ENCODE data around the gene RSPH3.
"Not testable (repeated sequence)": the region's sequence is repeated elsewhere in the genome, so short reads cannot be mapped to it uniquely, and the experiment has no call there.

Gene RSPH3

GRCh38 chr6:159025224-159025623, 25.2 kb upstream of the RSPH3 start:
- in situ Hi-C loops (cut with MboI; ENCODE audit: low sequenced_read_pairs): not testable (repeated sequence)

- in situ Hi-C loops (cut with MboI; ENCODE audit: low sequenced_read_pairs): no loop called here
Observed at GRCh38 chr6:159023893-159024292, 23.9 kb upstream of the RSPH3 start.

GRCh38 chr6:159020011-159020410, 20.0 kb upstream of the RSPH3 start:
- in situ Hi-C loops (cut with MboI; ENCODE audit: low sequenced_read_pairs): no loop called here

GRCh38 chr6:159017757-159018559, 18.0 kb upstream of the RSPH3 start:
- in situ Hi-C loops (cut with MboI; ENCODE audit: low sequenced_read_pairs): no loop called here

- in situ Hi-C loops (cut with MboI; ENCODE audit: low sequenced_read_pairs): no loop called here
Observed at GRCh38 chr6:159014406-159014805, 14.4 kb upstream of the RSPH3 start.

- in situ Hi-C loops (cut with MboI; ENCODE audit: low sequenced_read_pairs): no loop called here
Observed at GRCh38 chr6:159013229-159013628, 13.2 kb upstream of the RSPH3 start.

GRCh38 chr6:159012201-159012600, 12.2 kb upstream of the RSPH3 start:
- in situ Hi-C loops (cut with MboI; ENCODE audit: low sequenced_read_pairs): no loop called here

- in situ Hi-C loops (cut with MboI; ENCODE audit: low sequenced_read_pairs): not testable (repeated sequence)
Observed at GRCh38 chr6:159010037-159010612, 10.1 kb upstream of the RSPH3 start.

- in situ Hi-C loops (cut with MboI; ENCODE audit: low sequenced_read_pairs): no loop called here
Observed at GRCh38 chr6:159008656-159009288, 8.8 kb upstream of the RSPH3 start.

- in situ Hi-C loops (cut with MboI; ENCODE audit: low sequenced_read_pairs): no loop called here
Observed at GRCh38 chr6:159007510-159007909, 7.5 kb upstream of the RSPH3 start.

GRCh38 chr6:159005436-159005835, 5.4 kb upstream of the RSPH3 start:
- in situ Hi-C loops (cut with MboI; ENCODE audit: low sequenced_read_pairs): no loop called here

GRCh38 chr6:159004592-159004991, 4.6 kb upstream of the RSPH3 start:
- in situ Hi-C loops (cut with MboI; ENCODE audit: low sequenced_read_pairs): no loop called here

GRCh38 chr6:159002432-159003155, 2.6 kb upstream of the RSPH3 start:
- in situ Hi-C loops (cut with MboI; ENCODE audit: low sequenced_read_pairs): no loop called here

- in situ Hi-C loops (cut with MboI; ENCODE audit: low sequenced_read_pairs): no loop called here
Observed at GRCh38 chr6:158999154-158999665, 792 bp downstream of the RSPH3 start.

GRCh38 chr6:158996856-158997255, 3.1 kb downstream of the RSPH3 start:
- in situ Hi-C loops (cut with MboI; ENCODE audit: low sequenced_read_pairs): no loop called here

- in situ Hi-C loops (cut with MboI; ENCODE audit: low sequenced_read_pairs): no loop called here
Observed at GRCh38 chr6:158993639-158994038, 6.4 kb downstream of the RSPH3 start.

GRCh38 chr6:158991017-158991723, 8.8 kb downstream of the RSPH3 start:
- in situ Hi-C loops (cut with MboI; ENCODE audit: low sequenced_read_pairs): no loop called here

- in situ Hi-C loops (cut with MboI; ENCODE audit: low sequenced_read_pairs): not testable (repeated sequence)
Observed at GRCh38 chr6:158989711-158990110, 10.3 kb downstream of the RSPH3 start.

- in situ Hi-C loops (cut with MboI; ENCODE audit: low sequenced_read_pairs): no loop called here
Observed at GRCh38 chr6:158988477-158988876, 11.5 kb downstream of the RSPH3 start.

GRCh38 chr6:158987657-158988056, 12.3 kb downstream of the RSPH3 start:
- in situ Hi-C loops (cut with MboI; ENCODE audit: low sequenced_read_pairs): no loop called here

GRCh38 chr6:158978757-158979156, 21.2 kb downstream of the RSPH3 start:
- in situ Hi-C loops (cut with MboI; ENCODE audit: low sequenced_read_pairs): no loop called here
